H9 (cell line): ENCODE data around the gene GMEB1. TPM values are rescaled to one million over a fixed set of nuclear protein-coding genes. Genes with fewer than 3 reads are reported as not detected.

Experiments used
- DNase-seq: peaks from one replicate; pipeline ENCODE4 v3.0.0-alpha.2; 2017
- H2AFZ ChIP-seq: one replicate; pipeline ENCODE4 v1.6.1; 2013; ENCODE audit warnings: mild to moderate bottlenecking, low read length, control low read depth, moderate library complexity
- H2AK5ac ChIP-seq: 2 replicates; pipeline ENCODE4 v1.6.1; 2013; ENCODE audit warnings: low read length, control low read depth, mixed read lengths; ENCODE audit not compliant: insufficient read length
- H2BK120ac ChIP-seq: one replicate; pipeline ENCODE4 v1.6.1; 2013; ENCODE audit warnings: low read depth, mild to moderate bottlenecking, low read length, control low read depth, inconsistent platforms; ENCODE audit not compliant: poor library complexity, severe bottlenecking
- H2BK12ac ChIP-seq: 2 replicates; pipeline ENCODE4 v1.6.1; 2013; ENCODE audit warnings: low read length, control low read depth, mixed read lengths, low read depth; ENCODE audit not compliant: insufficient read length
- H2BK15ac ChIP-seq: 2 replicates; pipeline ENCODE4 v1.6.1; 2013; ENCODE audit warnings: low read depth, low read length, control low read depth
- H2BK20ac ChIP-seq: one replicate; pipeline ENCODE4 v1.6.1; 2013; ENCODE audit warnings: low read depth, mild to moderate bottlenecking, low read length, control low read depth, inconsistent platforms; ENCODE audit not compliant: poor library complexity, severe bottlenecking
- H2BK5ac ChIP-seq: 2 replicates; pipeline ENCODE4 v1.6.1; 2013; ENCODE audit warnings: low read length, control low read depth, mixed read lengths; ENCODE audit not compliant: insufficient read length
- H3K14ac ChIP-seq: 2 replicates; pipeline ENCODE4 v1.6.1; 2013; ENCODE audit warnings: low read length, control low read depth; ENCODE audit not compliant: insufficient read depth
- H3K18ac ChIP-seq: 2 replicates; pipeline ENCODE4 v1.6.1; 2013; ENCODE audit warnings: low read depth, mild to moderate bottlenecking, mixed read lengths, low read length, control low read depth; ENCODE audit not compliant: insufficient read length
- H3K23ac ChIP-seq: 2 replicates; pipeline ENCODE4 v1.6.1; 2013; ENCODE audit warnings: low read length, control low read depth, mixed read lengths, low read depth; ENCODE audit not compliant: insufficient read length
- H3K23me2 ChIP-seq: 2 replicates; pipeline ENCODE4 v1.6.1; 2013; ENCODE audit warnings: low read depth, mild to moderate bottlenecking, mixed read lengths, low read length, control low read depth; ENCODE audit not compliant: insufficient read length, poor library complexity, severe bottlenecking
- H3K27ac ChIP-seq: 2 replicates; pipeline ENCODE4 v1.5.1; 2013; ENCODE audit warnings: low read length, control low read depth, mixed read lengths, low read depth; ENCODE audit not compliant: insufficient read length
- H3K27me3 ChIP-seq: 2 replicates; pipeline ENCODE4 v1.6.1; 2013; ENCODE audit warnings: low read length, control low read depth, inconsistent platforms; ENCODE audit not compliant: insufficient read depth
- H3K4ac ChIP-seq: 2 replicates; pipeline ENCODE4 v1.6.1; 2013; ENCODE audit warnings: low read depth, mild to moderate bottlenecking, control low read depth, inconsistent platforms, low read length, moderate library complexity
- H3K4me1 ChIP-seq: 2 replicates; pipeline ENCODE4 v1.6.1; 2013; ENCODE audit warnings: low read length, control low read depth, inconsistent platforms; ENCODE audit not compliant: insufficient read depth
- H3K4me2 ChIP-seq: 2 replicates; pipeline ENCODE4 v1.6.1; 2013; ENCODE audit warnings: low read length, control low read depth, mixed read lengths; ENCODE audit not compliant: insufficient read length, insufficient read depth
- H3K56ac ChIP-seq: 2 replicates; pipeline ENCODE4 v1.6.1; 2013; ENCODE audit warnings: low read depth, mild to moderate bottlenecking, mixed read lengths, low read length, control low read depth; ENCODE audit not compliant: insufficient read length
- H3K79me1 ChIP-seq: 2 replicates; pipeline ENCODE4 v1.6.1; 2013; ENCODE audit warnings: low read depth, mild to moderate bottlenecking, moderate library complexity, low read length, control low read depth, inconsistent platforms; ENCODE audit not compliant: insufficient read depth, poor library complexity, severe bottlenecking
- H3K79me2 ChIP-seq: 2 replicates; pipeline ENCODE4 v1.6.1; 2013; ENCODE audit warnings: low read length, control low read depth, inconsistent platforms; ENCODE audit not compliant: insufficient read depth
- H3K9ac ChIP-seq: 2 replicates; pipeline ENCODE4 v1.6.1; 2013; ENCODE audit warnings: low read length, control low read depth, mixed read lengths; ENCODE audit not compliant: insufficient read length; ENCODE audit errors: extremely low read depth
- H3K9me3 ChIP-seq: one replicate; pipeline ENCODE4 v1.6.1; 2013; ENCODE audit warnings: low read depth, low read length, inconsistent platforms; ENCODE audit not compliant: control insufficient read depth
- H3T11ph ChIP-seq: one replicate; pipeline ENCODE4 v1.6.1; 2013; ENCODE audit warnings: mild to moderate bottlenecking, low read length, control low read depth, inconsistent platforms
- H4K20me1 ChIP-seq: one replicate; pipeline ENCODE4 v1.6.1; 2013; ENCODE audit not compliant: control insufficient read depth, insufficient read length, insufficient read depth
- H4K5ac ChIP-seq: 2 replicates; pipeline ENCODE4 v1.6.1; 2013; ENCODE audit warnings: low read depth, mild to moderate bottlenecking, mixed read lengths, low read length, control low read depth; ENCODE audit not compliant: insufficient read length
- H4K8ac ChIP-seq: replicated peaks from 2 replicates; pipeline ENCODE4 v1.6.1; 2013; ENCODE audit warnings: low read length, control low read depth, mixed read lengths, low read depth; ENCODE audit not compliant: insufficient read length
- H4K91ac ChIP-seq: 2 replicates; pipeline ENCODE4 v1.6.1; 2013; ENCODE audit warnings: low read depth, mild to moderate bottlenecking, moderate library complexity, mixed read lengths, low read length, control low read depth; ENCODE audit not compliant: insufficient read length
- H3K27ac Mint-ChIP-seq, 3 experiments: 2 replicates in 2 of 3; 3 replicates in 1 of 3; pipeline ENCODE4 v1.8.0; 2020 to 2021; ENCODE audit warnings: mixed read lengths in 3 of 3, mild to moderate bottlenecking in 1 of 3, moderate library complexity in 1 of 3
- H3K27me3 Mint-ChIP-seq: 2 replicates; pipeline ENCODE4 v1.8.0; 2021; ENCODE audit warnings: low read depth, mild to moderate bottlenecking, moderate library complexity, mixed read lengths
- H3K36me3 Mint-ChIP-seq, 3 experiments: 2 replicates in 2 of 3; 3 replicates in 1 of 3; pipeline ENCODE4 v1.8.0; 2020 to 2021; ENCODE audit warnings: low read depth in 3 of 3, mixed read lengths in 3 of 3; ENCODE audit not compliant: insufficient read depth in 1 of 3
- H3K4me1 Mint-ChIP-seq, 2 experiments: 2 replicates each; pipeline ENCODE4 v1.8.0; 2020; ENCODE audit warnings: mixed read lengths in 2 of 2
- H3K4me3 Mint-ChIP-seq, 2 experiments: 2 replicates in 1 of 2; 3 replicates in 1 of 2; pipeline ENCODE4 v1.8.0; 2020 to 2021; ENCODE audit warnings: mild to moderate bottlenecking in 2 of 2, mixed read lengths in 2 of 2, moderate library complexity in 1 of 2
- H3K9me3 Mint-ChIP-seq, 2 experiments: 2 replicates in 1 of 2; 3 replicates in 1 of 2; pipeline ENCODE4 v1.8.0; 2020; ENCODE audit warnings: mild to moderate bottlenecking in 2 of 2, mixed read lengths in 2 of 2, moderate library complexity in 1 of 2
- CTCF ChIP-seq: fragments of 200-600 bp; sonication (generic); conservative IDR thresholded peaks from 3 replicates; pipeline ENCODE4 v1.8.0; 2021; ENCODE audit warnings: antibody characterized with exemption, mild to moderate bottlenecking
- WGBS: extraction: QIAGEN DNeasy Blood & Tissue Kit; methylation state at CpG from one replicate; pipeline ENCODE4 v1.1.7; 2013; ENCODE audit warnings: missing lambda C conversion rate, low lambda C conversion rate, mixed read lengths; ENCODE audit not compliant: insufficient read length; ENCODE audit errors: extremely low coverage; 5-methylcytosine and 5-hydroxymethylcytosine counted together
- total RNA-seq: library from RNA; stranded (reverse); gene quantifications from 2 replicates; pipeline ENCODE4 v1.2.1, GENCODE V29; 2021

The GMEB1 gene
- total RNA-seq, 1 experiment from 2014 or later, result 17.0 TPM

DNA sequence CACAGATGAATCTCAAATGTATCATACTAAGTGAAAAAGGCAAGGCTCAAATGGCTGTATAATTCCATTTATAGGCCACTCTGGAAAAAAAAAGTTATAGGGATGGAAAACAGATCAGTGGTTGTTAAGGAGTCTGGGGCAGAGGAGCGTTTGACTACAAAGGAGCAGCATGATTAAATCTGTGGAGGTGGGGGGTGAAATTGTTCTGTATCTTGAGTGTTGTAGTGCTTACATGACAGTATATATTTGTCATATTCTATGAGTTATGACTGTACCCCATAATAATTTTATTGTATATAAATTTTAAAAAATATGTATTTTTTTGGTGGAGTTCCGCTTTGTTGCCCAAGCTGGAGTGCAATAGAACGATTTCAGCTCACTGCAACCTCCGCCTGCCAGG lies 36.0 kb upstream of the GMEB1 start:
- Histone ChIP-seq H2BK15ac (no peak overlapping the region), H3K4me2 (no peak overlapping the region), H3K14ac (no peak overlapping the region), H4K5ac (no peak overlapping the region), H3K27me3 (no peaks in the 10 kb centered on the region), H3K23me2 (no peaks in the 10 kb centered on the region), H3K9me3 (no peaks in the 10 kb centered on the region), H2BK12ac (no peak overlapping the region), H3K79me2 (no peaks in the 10 kb centered on the region), H4K91ac (no peak overlapping the region), H3K9ac (no peak overlapping the region), H3K23ac (no peak overlapping the region), H3K18ac (no peak overlapping the region), H3K4ac (no peak overlapping the region), H2BK20ac (no peak overlapping the region), H3K4me1 (no peaks in the 10 kb centered on the region), H2AK5ac (no peak overlapping the region), H3T11ph (no peak overlapping the region), H3K79me1 (no peaks in the 10 kb centered on the region), H2AFZ (no peak overlapping the region), H2BK120ac (no peak overlapping the region), H4K20me1 (no peaks in the 10 kb centered on the region), H2BK5ac (no peak overlapping the region), H3K27ac (no peak overlapping the region), H3K56ac (no peak overlapping the region), H4K8ac (no peak overlapping the region)
- peaks cover 4 to 5% (median 4%) of the 10 kb centered on the region in 3 experiments; a peak in 5 of 7 replicates for H3K36me3 Mint-ChIP-seq
- no peaks in the 10 kb centered on the region for H3K27me3 Mint-ChIP-seq
- no CpG with 5 or more reads among the region's 4 CpGs for WGBS
- H3K9me3 Mint-ChIP-seq, result no peaks in the 10 kb centered on the region
- DNase-seq, result no peak
- no peak overlapping the region for H3K27ac Mint-ChIP-seq
- no peak for TF ChIP-seq CTCF
- 0 out of 4 replicates have a peak, but pooled peaks cover 0 to 3% of the 10 kb centered on the region in 2 experiments for H3K4me1 Mint-ChIP-seq
- H3K4me3 Mint-ChIP-seq, result no peak overlapping the region
